ENCODE data around the gene CMTM8. TPM values are rescaled to one million over a fixed set of nuclear protein-coding genes. Genes with fewer than 3 reads are reported as not detected.

CMTM8 gene
- total RNA-seq, 4 donors from 2014 or later: 4.8 to 18.3 (median 5.2) TPM

- TF ChIP-seq, protein P1, sequence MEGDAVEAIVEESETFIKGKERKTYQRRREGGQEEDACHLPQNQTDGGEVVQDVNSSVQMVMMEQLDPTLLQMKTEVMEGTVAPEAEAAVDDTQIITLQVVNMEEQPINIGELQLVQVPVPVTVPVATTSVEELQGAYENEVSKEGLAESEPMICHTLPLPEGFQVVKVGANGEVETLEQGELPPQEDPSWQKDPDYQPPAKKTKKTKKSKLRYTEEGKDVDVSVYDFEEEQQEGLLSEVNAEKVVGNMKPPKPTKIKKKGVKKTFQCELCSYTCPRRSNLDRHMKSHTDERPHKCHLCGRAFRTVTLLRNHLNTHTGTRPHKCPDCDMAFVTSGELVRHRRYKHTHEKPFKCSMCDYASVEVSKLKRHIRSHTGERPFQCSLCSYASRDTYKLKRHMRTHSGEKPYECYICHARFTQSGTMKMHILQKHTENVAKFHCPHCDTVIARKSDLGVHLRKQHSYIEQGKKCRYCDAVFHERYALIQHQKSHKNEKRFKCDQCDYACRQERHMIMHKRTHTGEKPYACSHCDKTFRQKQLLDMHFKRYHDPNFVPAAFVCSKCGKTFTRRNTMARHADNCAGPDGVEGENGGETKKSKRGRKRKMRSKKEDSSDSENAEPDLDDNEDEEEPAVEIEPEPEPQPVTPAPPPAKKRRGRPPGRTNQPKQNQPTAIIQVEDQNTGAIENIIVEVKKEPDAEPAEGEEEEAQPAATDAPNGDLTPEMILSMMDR (IDR thresholded peaks at IDR 0.05): no peak
- ATAC-seq (ENCODE audit: low FRiP score): no peak
- DNase-seq (ENCODE audit: low spot score): no peak
Observed at GRCh38 chr3:32243519-32243918, 5.0 kb downstream of the CMTM8 start.

DNA sequence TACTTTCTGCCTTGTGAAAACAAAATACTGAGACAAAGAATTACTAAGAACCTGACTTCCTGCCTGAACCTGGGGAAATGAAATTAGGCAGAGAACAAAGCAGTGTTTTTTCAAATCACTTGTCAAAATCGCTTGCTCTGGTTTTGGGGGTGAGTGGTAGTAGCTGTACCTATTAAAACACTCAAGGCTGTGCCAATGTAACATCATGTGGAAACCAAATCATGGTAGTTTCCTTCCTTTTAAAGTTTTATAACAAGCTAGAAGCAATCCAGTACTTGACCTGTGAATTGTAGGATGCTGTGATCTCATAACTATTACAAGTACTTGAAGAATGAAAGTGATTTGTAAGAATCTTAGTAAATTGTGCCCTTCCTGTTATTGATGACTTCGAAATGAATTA is 6.7 kb downstream of the CMTM8 start:
- no peak for DNase-seq (ENCODE audit: low spot score)
- ATAC-seq (ENCODE audit: low FRiP score): no peak
- TF ChIP-seq, protein P1 (IDR thresholded peaks at IDR 0.05): no peak

DNA sequence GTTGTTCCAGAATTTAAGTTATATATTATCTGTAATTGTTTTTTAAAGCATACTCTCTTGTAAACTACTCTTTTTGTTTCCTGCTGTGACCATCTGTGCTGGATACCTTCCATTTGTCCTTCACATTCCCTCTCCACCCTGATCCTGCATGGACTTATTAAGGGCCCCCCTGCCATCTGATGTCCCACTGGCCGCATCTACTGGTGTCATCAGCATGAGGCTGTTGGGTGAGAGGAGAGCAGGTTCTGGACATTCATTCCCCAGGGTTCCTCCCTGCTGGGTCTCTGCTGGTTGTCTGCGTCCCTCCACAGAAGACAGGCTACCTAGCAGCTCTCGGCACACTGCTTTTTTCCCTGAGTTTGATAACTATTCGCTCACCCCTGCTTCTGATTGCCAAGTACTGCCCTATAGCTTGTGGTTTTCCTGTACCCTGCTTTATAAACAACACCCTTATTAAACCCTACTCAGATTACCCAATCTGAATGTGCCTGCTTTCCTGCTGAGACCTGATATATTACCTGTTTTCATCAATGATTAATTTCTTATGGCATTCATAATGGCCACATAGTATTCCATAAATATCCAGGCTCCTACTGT is 7.7 kb downstream of the CMTM8 start:
- ATAC-seq (ENCODE audit: low FRiP score) (no peak), DNase-seq (ENCODE audit: low spot score) (no peak)
- TF ChIP-seq, protein P1 (IDR thresholded peaks at IDR 0.05): no peak

DNA sequence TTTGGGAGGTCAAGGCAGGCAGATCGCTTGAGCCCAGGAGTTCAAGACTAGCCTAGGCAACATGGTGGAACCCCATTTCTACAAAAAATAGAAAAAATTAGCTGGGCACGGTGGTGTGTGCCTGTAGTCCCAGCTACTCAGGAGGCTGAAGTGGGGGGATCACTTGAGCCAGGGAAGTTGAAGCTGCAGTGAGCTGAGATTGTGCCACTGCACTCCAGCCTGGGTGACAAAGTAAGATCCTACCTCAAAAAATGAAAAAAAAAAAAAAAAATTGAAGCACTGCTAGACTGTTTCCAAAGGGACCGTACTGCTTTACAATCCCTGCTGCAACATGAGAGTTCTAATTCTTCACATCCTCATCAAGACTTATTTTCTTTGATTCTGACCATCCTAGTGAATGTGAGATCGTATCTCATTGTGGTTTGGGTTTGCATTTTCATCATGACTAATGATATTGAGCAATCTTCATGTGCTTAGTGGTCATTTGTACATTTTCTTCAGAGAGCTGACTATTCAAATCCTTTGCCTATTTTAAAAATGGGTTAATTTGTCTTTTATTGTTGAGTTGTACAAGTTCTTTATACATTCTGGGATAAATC is 10.8 kb downstream of the CMTM8 start:
- TF ChIP-seq, protein P1 (IDR thresholded peaks at IDR 0.05): no peak
- no peak for ATAC-seq (ENCODE audit: low FRiP score)
- DNase-seq (ENCODE audit: low spot score): no peak

DNA sequence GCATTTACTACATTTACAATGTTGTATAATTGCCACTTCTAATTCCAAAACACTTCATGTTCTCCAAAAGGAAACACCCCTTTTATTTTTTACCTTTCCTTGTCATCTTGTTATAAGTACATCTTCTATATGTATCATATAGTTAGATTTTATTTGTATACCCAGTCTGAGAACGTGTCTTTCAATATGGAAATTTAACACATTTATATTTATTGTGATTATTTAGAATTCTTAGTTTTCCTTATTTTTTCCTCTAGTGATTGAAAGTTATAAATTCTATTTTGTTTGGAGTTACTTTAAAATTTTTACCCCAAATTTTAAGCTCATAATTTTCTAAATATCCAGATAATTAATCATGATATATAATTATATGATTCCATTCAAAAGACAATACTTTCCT is 15.8 kb downstream of the CMTM8 start:
- ATAC-seq (ENCODE audit: low FRiP score) (no peak), DNase-seq (ENCODE audit: low spot score) (no peak)
- TF ChIP-seq, protein P1 (IDR thresholded peaks at IDR 0.05): no peak

DNA sequence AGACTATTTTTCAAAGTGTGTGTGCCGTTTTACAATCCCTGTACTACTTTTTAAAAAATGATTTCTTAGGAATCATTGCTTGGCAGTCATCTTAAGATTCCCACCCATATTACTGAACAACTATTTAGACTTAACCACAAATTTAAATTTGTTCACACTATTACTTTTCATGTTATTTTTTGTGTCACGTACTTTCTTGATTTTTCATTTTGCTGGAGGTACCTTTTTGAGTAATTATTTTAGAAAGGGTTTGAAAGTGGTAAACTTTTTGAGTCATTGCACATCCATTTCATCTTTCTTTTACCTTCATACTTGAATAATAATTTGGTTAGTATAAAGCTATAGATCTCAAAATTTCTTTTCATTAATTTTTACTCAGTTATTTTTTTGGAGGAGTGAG is 16.9 kb downstream of the CMTM8 start:
- TF ChIP-seq, protein P1 (IDR thresholded peaks at IDR 0.05): no peak
- ATAC-seq (ENCODE audit: low FRiP score): no peak
- DNase-seq (ENCODE audit: low spot score): no peak

GRCh38 chr3:32256206-32256605 is 17.7 kb downstream of the CMTM8 start:
- ATAC-seq (ENCODE audit: low FRiP score) (no peak), DNase-seq (ENCODE audit: low spot score) (no peak)
- TF ChIP-seq, protein P1 (IDR thresholded peaks at IDR 0.05): no peak

Measured in omental fat pad (tissue), 4 donors.